ENCODE measurements around the gene GRIA3.
"Not testable (repeated sequence)": the region's sequence is repeated elsewhere in the genome, so short reads cannot be mapped to it uniquely, and the experiment has no call there.

Gene GRIA3

DNA sequence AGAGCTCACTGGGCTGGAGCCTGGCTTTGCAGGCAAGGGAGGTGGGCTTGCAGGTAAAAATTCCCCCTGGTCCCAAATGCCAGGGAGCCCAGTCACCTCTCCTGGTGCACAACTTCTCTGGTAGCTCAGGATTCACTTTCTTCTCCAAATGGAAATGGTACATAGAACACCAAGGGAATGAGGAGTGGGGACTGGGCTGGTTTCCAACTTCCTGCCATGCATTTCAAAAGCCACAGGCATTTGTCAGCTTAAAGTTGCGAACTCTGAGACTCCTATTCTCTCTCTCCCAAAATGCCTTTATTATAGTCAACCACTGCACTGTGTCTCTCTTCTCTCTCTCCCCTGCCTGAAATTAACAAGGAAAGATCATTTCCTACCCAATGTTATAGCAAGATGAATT lies 177.3 kb downstream of the GRIA3 start:
- no peak for DNase-seq

DNA sequence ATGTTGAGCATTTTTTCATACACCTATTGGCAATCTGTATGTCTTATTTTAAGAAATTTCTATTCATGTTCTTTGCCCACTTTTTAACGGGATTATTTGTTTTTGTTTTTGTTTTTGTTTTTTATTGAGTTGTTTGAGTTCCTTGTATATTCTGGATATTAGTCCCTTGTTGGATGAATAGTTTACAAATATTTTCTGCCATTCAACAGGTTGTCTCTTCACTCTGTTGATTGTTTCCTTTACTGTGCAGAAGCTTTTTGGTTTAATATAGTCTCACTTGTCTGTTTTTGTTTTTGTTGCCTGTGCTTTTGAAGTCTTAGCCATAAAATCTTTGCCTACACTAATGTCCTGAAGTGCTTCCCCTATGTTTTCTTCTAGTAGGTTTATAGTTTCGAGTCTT lies 202.1 kb downstream of the GRIA3 start:
- DNase-seq: not testable (repeated sequence)

DNA sequence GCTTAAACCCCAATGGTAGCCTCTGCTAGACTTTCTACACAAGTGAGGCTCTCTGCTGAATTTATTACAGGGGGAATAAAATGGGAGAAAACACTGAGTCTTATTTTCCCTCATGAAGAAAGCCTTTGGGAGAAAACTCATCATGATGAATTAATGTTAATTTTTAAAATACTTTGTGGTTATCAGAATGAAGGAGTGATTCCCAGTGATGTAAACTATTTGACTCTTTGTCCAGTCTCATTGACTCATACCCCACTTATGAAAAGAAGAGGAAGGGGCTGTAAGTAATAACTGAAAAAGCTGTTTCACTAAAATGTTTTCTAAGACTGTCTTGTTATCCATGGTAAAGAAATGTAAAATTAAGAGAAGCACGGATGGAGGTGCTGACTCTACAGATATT lies 208.8 kb downstream of the GRIA3 start:
- DNase-seq: no peak

DNA sequence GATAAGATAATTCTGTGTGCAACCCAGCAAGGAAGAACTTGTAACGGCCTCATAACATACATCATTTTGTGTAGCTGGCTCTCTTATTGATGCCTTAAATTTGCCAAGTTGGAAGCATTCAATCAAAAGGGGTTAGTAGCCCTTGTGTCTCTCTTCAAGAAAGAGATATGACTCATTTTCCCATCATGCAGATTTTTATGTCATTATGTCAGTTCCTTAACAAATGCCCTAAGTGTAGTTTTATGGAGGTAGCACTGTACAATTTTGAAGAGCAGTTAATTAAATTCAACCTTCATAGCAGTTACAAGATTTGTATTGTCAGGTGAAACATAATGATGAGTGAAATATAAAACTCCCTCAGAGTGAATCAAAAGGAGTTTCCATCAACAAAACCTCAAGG lies 215.6 kb downstream of the GRIA3 start:
- DNase-seq: no peak

DNA sequence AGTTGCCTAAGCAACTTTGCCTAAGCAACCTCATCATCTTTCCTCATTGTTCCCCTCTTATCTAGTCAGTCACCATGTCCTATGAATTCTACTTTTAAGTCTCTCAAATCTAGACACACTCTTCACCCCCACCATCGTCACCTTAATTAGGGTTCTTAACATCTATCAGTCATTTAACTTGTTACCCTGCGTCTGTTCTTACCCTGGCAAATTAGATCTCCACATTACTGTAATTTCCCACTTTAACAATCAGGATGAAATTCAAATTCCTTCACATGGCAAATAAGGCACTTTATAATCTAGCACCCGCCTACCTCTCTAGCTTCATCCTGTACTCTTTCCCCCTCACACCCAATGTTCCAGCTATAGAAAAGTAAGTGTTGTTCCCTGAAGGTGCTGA lies 221.2 kb downstream of the GRIA3 start:
- DNase-seq: no peak

DNA sequence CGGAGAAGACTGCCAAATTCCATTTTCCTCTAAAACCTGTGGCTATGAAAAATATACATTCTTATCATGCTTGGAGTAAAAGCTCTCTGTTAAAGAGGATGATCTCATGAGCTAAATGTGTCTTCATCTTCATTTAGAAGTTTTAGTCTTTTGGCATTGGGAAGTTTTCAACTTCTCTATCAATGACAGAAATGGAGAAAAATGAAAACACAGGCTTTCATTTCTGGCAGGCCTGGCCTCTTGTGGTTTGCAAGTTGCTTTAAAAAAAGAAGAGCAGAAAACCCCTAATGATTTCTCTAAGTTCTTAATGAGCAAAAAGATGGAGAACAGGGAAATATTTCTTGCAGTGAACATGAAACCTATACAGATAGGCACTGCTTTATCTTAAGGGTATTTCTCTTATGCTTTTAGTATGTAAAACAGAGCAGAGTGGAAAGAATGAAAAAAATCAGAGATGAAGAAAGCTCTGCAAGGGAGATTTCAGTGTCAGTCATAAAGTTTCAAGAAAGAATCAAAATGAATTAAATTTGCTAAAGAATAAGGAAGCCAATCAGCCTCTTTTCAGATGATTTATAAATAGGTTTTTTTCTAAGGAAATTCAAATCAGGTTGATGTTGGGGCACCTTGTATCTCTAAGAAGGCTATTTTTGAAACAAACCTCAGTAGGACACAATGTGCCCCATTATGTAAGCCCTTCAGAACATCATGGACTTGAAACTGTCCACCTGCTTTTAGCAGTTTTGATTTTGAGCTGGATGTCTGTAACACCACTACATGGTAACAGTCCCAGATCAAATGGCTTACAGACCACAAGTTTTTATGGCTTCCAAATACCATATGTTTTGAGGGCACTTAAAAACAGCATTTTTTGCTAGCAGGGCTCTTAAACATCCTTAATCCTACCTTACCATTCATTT lies 225.0 kb downstream of the GRIA3 start:
- no peak for DNase-seq

DNA sequence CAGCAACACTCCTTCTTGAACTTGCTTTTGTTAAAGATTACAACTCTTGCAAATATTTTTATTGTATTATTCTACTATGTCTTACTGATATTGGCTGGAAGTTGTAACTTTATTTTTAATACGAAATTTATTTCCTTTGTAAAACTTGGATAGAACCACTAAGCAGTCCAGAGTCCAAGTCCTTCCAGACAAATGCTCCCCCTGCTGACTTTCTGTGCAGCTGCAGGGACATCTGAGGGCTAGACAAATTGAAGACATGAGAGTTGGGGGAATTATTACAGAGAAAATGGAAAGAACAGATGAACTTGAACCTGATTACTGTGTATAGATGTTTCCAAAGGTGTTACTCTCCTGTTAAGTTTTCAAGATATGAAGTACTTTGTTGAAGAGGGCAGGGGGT lies 238.8 kb downstream of the GRIA3 start:
- DNase-seq: no peak

DNA sequence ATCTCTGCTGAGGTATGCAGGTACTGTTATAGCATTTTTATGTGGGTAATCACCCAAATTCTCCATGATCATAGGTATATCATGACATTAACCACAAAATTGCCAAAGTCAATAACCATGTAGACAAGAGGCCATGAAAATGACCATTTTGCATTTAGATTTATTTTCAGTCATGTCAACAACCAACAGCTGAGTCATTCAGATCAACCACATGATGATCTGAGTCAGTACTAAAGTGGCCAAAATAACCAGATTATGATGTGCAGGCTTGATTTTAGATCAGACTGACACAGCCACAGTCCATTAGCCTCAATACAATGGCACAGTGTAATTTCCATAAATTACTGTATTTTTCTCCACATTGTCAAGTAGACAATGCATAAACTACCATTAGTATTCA lies 240.5 kb downstream of the GRIA3 start:
- no peak for DNase-seq

DNA sequence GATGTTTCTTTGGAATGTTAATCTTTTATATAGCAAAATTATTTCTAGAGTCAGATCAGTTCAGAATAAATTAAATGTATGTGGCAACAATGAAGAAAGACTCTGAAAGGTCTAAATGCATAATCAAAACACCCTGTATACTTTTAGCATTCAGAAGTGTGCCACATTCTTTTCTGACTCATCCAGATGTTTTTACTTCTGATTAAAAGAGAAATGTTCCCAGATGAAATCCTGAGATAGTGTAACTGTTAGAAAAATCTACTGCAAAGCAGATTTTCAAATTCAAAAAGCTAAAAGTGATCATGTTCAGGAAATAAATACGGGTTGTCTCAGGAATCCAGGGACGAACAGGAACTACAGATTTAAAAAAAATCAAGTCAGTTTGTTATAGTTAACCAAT lies 241.4 kb downstream of the GRIA3 start:
- no peak for DNase-seq

DNA sequence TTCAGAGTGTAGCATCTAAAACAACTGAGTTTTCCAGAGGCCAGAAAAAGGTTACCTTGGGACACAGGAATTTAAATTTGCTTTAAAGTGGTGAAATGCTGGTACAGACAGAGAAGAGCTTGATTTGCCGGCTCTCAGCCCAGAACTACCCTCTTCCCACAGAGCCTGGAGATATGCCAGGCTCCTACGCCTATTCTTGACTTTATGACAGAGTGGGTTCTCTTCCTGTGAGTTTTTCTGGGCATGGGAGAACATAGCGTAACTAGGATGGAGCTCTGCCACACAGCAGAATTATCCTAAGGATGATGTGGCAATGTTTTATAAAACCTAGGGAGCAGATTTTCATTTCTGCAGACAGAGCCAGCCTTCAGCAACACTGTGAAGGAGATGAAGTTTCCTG lies 241.8 kb downstream of the GRIA3 start:
- DNase-seq: no peak

DNA sequence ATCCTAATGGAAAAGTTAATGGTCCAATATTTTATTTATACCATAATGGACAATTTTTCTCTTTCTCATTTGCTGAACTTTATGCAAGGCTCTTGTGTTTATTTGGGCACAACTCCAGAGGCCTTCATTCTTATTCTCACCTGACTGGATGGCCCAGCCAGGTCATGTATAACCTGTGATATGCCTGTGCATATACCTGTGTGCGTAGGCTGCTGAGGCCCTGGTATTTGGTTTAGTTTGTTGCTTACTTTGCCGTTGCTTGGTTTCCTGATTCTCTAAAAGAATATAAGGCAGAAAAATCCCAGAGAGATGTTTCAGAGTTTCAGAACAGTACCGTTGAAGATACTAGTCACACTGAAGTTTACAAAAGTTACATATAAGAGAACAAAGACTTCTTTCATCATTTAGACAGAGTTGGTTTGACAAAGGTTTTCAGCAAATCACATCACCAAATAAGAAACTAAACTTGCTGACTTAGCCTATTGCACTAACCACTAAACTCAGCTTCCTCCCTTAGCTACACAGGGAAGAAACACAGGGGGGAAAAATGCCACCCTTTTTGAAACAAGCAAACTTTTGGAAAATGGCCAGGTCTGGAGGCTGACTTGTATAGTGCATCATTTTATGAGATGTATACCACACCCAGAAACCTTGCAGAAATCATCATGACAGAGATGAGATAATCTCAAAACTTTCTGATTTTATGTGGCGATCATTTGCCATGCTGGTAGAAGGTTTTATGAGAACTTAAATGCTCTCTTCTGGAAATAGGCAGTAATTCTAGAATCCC lies 248.5 kb downstream of the GRIA3 start:
- DNase-seq: no peak

DNA sequence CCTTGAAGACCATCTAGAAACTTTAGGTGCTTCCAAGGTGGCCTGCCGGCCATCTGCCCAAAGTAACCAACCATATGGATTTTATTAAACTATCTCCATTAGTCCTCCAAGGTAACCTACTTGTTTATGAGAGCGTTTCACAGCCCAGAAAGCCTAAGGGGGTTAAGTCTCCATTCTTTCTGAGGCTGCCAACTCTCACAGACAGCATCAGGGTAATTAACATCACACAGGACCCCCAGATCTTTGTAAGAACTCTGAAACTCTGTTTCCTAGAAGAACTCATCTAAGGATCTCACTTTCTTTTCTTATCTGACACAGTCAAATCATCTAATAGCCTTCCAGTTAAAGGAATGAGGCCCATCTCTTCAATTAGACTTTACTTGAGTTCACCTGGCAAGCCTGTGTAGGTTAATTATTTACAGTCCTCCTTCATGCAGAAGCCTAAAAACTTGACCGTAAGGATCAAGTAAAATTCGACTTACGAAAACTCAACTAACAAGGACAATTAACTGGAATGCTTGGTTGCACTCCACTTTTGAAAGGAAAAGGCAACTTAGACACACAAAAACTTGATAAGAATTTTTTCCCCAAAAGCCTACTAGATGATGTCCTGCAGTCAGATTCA lies 252.5 kb downstream of the GRIA3 start:
- no peak for DNase-seq

DNA sequence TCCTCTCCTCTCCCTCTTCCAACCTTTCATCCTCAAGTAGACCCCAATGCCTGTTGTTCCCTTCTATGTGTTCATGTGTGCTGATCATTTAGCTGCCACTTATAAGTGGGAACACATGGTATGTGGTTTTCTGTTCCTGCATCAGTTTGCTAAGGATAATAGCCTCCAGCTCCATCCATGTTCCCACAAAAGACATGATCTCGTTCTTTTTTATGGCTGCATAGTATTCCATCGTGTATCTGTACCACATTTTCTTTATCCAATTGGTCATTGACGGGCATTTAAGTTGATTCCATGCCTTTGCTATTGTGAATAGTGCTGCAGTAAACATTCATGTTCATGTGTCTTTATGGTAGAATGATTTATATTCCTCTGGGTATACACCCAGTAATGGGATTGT lies 255.8 kb downstream of the GRIA3 start:
- not testable (repeated sequence) for DNase-seq

DNA sequence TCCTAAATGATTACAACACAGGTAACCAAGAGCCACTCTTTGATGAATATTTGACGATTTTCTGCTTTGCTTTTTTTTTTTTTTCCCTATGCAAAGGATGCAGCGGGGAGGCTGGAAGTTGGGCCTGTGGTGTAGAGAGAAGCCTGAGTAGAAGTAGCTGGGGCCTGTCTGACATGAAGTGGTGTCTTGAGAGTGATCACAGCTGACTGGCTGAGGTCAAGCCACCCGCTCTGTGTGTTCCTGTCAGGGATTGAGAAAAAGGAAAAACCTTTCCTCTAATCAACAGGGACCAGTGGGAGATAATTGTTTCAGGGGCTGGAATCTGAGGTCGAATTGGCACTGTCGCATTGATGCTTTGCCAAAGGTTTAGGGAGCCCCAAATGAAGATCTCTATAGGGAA lies 258.7 kb downstream of the GRIA3 start:
- DNase-seq: no peak

DNA sequence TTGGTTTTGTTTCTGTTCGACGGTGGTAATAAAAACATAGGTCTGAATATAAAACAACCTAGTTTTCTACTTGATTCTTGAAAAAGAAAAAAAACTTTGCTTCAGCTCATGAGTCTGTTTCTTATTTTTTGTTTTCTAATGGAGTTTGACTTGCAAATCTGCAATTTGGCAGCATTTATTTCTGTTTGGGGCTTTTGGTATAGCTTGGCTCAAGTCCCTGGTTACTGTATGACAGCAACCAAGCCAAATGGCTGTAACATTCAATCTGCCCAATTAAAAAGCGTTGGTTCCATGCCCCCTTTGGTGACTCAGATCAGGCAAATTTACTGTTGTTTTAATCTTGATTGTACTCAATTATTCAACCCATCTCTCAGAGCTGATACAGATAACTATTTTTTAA lies 263.4 kb downstream of the GRIA3 start:
- no peak for DNase-seq

DNA sequence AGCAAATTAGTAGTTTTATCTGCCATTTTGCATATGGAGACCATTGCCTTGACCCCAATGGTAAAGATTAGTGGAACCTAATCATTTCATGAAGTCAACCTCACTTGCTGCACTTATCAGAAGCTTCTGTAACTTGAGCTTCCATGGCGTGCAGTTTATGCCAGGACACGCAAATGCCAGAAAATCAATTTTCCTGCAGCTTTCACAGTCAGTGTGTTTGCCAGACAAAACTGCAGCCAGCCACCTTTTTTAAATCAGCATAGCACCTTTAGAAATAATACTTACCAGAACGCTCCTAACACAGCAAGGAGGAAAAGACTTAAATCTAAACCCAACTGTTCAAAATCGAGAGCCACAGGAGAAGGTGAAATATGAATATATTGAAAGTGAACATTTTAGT lies 265.3 kb downstream of the GRIA3 start:
- no peak for DNase-seq

DNA sequence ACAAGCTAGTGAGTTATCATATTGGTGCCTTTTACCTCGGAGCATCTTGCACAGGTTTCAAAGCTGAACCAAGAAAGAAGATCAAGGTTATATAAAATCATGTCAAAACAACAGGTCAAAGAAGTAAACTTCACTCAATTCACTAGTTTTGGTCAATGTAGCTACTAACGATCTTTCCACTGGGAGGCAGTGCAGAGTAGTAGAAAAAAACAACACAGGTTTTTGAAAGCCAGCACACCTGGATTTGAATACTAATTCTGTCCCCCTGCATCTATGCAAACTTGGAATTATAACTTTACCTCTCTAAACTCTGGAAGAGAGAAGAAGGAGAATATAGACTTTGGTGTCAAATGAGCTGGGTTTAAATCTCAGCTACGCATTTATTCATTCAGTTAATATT lies 266.1 kb downstream of the GRIA3 start:
- DNase-seq: no peak

DNA sequence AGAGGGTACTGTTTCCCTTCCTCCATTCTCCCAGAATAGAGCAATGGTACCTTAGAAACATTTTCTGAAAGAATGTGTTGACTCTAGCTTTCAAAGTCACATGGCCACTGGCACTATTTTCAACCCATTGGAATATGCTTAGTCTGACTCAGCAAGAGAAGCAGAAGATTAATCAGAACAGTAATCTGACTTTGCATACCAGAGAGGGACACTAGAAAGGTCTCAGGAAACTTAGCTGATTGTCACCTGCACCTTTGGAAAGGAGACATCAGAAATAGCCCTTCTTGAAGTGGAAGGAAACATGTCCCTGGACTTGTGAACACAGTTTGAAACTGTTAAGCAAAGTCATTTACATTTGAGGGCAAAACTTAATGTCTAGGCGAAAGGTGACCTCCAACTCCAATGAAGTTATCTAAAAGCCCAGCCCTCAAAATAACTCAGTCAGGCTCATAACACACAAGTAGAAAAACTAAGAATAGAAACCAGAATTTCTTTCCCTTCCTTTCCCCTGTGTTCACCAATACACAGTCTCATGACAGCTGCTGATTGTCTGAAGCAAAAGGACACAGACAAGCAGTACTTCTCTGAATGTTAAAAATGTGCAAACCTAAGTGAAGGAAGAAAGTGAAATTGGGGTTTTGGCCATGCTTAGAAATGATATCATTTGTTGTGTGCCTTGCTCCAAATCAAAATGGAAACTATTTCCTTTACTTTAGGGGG lies 270.8 kb downstream of the GRIA3 start:
- no peak for DNase-seq

DNA sequence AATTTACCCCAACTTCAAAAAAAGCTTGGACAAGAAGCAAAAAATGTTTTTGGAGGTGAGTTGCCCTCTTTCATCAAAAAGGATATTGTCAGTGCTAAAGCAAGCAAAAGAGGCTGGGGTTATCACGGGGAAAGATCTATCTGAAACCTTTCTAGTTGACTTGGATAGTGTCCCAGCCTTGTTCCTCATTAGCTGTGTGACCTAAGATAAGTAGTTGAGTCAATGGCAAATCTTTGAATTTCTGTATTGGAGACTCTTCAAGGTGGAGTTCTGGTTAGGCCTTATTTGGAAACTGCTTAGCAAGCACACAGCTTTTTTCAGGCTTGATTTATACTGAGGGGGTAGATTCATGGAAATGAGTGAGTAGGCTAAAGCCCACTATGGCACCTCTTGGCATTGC lies 271.6 kb downstream of the GRIA3 start:
- no peak for DNase-seq

DNA sequence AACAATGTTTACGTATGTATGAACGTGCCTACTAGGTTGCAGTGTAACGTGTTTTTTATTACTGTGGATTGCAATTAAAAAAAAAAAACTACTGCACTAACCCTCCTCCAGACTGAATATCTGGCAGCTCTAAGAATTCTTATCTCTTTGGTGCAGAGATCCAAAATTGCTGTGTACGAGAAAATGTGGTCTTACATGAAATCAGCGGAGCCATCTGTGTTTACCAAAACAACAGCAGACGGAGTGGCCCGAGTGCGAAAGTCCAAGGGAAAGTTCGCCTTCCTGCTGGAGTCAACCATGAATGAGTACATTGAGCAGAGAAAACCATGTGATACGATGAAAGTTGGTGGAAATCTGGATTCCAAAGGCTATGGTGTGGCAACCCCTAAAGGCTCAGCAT lies 280.6 kb downstream of the GRIA3 start:
- no peak for DNase-seq

DNA sequence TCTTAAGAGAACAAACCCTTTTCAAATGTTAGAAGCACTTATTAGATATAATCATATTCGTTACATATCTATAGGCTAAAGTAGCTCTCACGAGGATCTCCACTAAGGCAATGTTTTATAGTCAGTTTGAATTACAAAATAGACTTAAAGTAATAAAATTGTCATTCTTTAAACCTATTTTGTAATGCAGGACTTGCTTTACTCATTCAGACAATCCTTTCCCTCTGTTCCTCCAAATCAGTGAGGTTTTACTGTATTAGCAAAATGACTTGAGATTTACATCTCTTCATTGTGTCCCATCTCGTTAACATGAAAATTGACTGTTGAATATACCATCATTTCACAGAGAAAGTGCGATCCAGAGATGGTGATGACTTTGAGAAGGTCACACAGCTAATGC lies 284.4 kb downstream of the GRIA3 start:
- DNase-seq: no peak

DNA sequence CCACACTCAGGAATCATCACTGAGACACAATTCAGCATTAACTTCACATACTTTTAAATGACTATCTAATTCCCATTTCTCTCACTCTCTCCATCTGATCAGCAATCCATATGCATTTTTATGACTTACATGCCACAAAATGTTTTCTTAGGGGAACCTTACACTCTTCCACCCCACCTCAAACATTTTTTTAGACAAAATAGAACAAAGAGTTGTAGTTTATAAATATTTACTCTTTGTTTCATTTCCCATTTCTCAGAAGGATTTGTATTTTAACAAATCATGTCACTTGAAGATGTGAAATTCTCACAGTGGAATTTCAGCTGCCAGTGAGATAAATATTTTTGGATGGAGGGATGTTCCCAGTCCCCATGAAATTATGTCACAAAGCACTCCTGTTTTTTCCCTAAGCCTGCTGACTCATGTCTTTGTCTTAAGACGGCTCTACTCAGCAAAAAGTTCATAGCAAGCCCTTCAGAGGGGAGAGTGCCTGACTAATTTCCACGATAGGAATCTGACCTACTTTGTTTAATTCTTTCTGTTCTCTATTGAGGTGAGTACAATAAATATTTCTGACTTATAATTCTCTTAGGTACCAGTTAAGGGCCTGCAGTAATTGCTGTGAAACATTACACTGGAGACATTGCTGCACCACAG lies 291.1 kb downstream of the GRIA3 start:
- DNase-seq: no peak
